Inflammatory macrophage treated with lipopolysaccharide for 4 hours (primary cell): ENCODE results near the gene AAMP.

Source experiments
- DNase-seq: peaks from one replicate; pipeline ENCODE4 v3.0.0-alpha.2; 2020

AAMP gene

DNA sequence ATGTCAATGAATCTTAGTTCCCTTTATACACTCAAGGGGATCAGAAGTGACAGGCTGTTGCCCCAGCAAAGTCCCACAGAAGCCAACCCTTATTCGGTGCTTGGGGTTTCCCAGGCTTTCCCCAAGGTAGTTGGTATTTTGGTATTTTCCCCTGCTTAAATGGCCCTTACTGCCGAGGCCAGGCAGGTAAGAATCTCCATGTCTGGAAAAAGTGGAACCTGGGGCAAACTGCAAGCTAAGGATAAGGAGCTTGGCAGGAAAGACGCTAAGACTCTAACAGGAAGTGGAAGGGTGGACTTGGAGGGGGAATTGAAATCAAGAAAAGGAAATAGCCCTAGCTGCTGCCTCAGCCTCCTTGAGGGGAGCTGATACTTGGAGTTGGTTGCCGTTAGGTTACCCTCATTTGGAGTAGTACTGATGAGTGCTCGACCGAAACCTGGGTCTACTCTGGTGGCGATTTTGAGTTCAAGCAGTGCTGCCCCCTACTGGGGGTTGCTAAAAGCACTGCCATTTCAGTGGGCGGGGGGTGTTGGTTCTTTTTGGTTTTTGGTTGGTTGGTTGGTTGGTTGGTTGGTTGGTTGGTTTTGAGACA lies 12.5 kb downstream of the AAMP start:
- peak; percentile 92 for DNase-seq

DNA sequence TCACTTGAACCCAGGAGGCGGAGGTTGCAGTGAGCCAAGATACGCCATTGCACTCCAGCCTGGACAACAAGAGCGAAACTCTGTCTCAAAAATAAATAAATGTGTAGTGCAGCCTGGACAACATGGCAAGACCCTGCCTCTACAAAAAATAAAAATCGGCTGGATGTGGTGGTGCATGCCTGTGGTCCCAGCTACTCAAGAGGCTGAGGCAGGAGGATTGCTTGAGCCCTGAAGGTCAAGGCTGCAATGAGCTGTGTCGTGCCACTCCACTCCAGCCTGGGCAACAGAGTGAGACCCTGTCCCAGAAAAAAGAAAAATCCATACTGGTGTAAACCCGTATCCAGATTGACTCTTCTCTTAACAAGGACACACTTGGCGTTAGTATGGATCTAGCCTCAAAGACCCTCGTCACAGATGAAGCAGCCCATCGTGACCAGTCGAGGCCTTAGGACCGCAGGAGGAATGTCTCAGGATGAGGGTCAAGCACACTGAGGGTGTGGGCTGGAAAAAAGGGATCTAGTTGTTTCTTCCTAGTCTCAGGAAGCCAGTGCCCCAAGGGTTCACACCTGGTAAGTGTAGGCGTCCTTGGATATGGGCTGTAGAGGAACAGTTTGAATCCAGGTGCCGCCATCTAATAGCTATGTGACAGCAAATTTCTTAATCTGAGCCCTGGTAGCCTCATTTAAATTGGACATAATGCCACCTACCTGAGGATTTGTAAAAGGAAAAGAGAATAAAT lies 13.2 kb downstream of the AAMP start:
- no peak for DNase-seq

DNA sequence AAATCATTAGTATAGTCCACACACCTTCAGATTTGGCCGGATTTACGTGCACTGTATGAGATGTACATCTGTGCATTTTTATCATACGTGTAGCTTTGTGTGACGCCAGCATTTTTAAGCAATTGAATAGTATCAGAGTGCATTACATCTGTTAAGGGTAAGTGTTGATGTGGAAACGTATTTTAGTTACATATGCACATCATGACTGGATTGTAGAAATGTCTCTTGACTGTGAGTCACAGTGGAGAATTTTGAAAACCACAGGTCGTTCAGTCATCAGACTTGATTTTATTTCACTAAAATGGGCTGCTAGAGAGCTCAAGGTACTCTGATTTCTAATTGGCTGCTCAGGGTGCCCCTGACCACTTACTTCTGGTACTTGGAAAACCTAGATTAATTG lies 14.5 kb downstream of the AAMP start:
- DNase-seq: peak; percentile 86

DNA sequence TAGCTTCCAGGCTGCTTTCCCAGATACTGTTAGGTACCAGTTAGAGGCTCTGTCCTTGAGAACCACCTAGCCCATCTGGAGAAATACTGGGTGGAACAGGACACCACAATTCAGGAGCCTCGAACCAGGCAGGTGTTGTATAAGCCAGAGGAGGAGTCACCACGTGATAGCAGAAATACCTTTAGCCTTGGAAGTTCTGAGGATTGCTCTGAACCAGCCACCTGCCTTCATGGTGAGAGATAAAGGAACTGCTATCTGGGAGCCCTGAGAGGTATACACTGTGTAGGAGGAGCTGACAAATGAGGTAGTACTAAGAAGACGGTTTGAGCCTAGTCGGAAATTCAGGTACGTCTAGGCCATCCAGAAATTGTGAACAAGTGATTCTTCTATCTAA lies 16.7 kb downstream of the AAMP start:
- no peak for DNase-seq

DNA sequence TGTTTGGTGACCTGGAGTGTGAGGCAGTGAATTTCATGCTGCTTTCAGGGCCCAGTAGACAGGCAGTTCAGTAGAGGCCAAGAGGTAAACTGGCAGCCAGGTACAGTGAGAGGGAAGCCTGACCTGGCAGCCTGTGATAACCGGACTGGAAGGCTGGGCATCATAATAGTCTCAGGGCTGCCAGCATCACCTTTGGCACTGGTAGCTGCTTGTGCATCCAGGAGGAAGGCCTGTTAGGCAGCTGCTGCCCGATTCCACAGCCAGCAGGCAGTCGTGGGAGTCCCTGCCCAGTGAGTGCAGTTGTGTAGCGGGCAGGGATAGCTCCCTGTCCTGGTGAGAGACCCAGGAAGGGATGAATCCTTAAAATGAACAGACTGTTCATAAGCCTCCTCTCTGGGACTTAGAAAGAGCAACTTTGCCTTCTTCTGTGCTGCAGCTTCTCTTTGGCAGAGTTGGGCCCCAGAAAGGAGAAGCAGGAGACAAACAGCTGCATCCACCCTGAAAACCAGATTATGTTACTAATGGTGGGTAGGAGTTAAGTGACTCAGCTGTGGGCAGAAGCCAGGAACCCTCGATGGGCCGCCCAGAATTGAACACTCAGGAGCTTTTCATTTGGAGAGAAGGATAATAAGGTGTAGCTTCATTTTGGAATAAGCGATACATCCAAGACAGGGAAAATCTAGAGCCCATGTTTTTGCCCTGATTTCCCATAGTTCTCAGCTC lies 17.3 kb downstream of the AAMP start:
- peak; percentile 68 for DNase-seq

DNA sequence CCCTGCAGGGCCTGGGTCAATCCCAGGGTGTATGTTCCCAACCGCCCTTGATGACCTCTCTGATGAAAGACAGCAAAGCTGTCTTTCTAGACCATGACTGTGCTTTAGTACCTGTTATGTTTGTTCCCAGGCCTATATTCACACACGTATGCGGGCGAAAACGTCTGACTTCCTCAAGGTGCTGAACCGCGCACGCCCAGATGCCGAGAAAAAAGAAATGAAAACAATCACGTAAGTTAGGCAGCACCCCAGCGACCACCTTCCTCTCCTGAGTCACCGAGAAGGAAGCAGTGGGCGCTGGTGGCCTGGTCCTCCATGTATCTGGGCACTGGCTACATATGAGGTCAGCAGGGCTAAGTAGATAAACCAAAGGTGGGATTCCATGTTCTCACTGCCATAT lies 20.2 kb downstream of the AAMP start:
- DNase-seq: no peak

DNA sequence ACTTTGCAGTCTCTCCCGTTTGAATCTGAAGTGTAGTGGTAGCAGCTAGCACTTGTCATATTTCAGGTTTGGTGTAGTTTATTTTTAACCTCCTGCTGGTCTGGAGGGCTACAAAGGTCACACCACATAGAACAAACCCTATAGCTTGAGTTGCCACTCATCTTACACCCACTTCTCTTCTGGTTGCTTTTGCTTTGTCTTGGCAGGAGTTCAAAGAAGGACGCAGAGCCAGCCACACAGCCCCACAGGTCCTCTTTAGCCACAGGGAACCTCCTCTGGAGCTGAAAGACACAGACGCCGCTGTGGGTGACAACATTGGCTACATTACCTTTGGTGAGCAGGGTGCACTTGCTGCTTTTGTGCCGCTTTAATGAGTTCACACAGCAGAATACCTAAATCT lies 24.7 kb downstream of the AAMP start:
- no peak for DNase-seq

DNA sequence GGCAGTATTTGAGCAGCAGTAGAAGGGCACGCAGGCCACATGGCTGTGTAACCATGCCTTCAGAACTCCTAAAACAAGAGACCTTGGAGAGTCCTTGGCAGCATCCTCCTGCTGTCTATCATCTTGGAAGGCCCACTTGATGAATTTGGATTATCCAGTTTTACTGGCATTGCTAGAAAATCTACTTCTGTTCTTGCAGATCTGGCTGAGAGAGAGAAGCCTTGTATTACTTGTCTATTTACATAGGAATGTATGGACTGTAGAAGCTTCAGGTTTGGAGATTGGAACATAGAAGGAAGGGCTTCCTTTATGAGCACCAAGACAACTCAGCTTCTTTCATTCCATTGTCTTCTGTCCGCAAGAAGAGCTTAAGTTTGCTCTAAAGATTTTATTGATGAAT lies 25.3 kb downstream of the AAMP start:
- DNase-seq: no peak

DNA sequence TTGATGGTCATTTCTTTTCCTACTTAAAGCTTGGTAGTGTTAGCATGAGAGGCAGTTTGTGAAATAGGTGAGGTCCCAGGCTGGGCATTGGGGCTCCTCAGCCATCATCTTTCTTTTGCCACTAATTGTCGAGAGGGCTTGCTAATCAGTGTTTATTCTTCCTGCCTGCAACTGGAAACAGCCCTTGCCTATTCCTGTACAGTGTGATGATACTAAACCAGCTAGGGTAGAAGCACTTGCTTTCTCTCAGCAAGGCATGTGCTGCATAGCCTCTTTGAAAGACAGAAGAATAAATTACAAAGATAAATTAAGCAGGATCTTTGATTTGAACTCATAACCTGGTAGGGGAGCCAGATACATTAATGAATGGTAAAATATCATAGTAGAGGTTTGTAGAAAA lies 25.7 kb downstream of the AAMP start:
- no peak for DNase-seq

DNA sequence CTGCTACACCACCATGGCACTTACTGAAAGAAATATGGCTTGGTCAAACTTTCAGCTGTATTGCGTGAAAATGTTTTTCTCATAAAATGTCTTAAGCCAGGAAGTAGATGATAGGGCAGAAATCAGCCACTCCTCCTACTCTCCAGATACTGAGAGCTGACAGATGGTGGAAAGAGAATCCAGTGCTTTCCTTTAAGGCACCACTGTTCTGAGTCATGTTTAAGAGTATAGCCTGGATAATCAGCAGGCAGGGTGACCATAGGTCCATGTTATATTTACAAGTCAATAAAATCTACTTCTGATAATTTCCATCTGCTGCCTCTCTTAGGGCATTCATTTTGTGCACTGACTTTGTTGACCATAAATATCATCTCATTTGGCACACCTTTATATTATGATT lies 31.1 kb downstream of the AAMP start:
- DNase-seq: peak; percentile 30

DNA sequence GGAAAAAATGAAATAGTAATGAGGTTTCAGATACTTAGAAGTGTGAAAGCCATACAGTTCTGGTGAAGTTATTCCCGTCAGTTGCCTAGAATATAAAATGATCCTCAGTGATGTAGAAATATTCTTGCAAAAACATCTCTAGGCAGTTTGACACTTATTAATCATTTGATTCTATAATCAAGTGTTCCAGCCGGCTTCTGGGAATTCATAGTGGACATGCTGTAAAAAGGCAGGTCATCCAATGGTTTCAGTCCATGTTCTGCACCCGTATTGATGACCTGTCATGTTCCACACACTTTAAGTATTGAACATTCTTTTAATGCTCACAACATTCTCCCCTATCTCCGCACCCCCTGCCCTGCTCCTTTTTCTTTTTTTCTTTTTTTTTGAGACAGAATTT lies 33.1 kb downstream of the AAMP start:
- DNase-seq: no peak

DNA sequence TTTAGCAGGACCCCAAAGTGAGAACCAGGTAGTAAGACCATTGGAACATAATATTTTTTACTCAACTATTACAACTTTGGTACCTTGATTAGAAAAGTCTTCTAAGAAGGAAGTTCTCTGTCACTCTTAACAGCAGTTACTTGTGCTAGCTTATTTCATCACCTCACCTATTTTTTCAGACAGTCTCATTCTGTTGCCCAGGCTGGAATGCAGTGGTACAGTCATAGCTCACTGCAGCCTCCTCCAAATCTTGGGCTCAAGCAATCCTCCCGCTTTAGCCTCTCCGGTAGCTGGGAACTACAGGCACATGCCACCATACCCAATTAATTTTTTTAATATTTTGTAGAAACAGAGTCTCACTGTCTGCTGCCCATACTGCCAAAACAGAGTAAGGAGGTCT lies 34.9 kb downstream of the AAMP start:
- DNase-seq: no peak

DNA sequence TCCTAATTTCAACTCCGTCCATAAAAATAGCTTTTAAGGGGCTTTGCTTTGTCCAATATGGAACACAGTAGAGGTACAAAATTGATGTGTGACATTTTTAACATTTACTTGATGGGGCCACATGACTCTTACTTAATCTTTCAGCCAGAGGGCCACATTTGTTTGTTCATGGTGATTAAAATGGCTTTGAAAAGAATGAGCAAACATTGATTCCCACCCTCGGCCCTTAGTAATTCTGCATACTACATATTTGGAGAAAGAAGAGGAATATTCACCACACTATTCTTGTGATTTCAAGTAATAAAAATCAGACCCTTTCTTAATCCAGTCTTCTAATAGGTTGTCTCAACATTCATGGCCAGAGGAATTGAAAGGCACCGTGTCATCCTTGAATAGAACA lies 35.4 kb downstream of the AAMP start:
- no peak for DNase-seq

DNA sequence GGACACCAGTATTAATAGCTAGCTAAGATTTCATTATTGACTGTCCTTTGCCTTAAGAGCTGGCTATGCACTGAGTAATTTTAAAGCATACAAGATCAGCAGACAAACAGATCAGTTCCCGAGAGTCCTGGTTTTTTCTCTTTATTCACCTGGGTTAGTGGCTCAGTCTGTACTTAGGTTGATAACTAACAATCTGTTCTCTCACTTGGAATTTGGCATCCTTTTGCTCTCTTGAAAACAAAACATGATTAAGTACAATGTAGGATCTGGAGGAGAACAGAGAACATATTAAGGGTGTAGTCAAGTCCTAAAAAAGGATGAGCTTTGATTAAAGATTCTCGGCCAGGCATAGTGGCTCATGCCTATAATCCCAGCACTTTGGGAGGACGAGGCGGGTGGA lies 36.4 kb downstream of the AAMP start:
- DNase-seq: no peak

DNA sequence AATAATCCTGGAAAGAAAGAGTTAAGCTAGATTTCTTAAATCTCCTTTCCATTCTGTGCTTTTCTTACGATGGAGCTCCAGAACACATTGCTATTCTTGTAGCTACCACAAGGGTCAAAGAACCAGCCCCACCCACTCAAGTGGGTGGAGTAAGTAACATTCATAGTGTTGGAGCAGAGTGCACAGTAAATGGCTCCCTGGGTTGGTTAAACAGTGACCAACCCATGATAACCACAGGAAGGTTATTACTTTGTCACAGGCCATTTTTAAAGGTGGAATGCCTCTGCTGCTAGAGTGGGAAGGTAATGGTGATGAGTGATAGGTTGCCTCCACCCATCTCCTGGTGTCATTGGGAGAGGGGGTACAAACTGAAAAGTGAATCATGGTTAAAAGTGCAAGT lies 39.1 kb downstream of the AAMP start:
- peak; percentile 62 for DNase-seq

DNA sequence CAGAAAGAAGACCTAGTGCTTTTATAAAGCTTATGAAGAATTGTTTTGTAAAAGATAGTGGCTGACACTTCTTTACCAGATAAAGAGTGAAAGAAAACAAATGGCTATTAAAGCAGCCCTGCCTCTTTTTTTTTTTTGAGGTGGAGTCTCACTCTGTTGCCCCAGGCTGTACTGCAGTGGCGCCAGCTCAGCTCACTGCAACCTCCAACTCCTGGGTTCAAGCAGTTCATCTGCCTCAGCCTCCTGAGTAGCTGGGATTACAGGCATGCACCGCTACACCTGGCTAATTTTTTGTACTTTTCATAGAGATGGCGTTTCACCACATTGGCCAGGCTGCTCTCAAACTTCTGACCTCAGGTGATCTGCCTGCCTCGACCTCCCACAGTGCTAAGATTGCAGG lies 40.1 kb downstream of the AAMP start:
- no peak for DNase-seq

DNA sequence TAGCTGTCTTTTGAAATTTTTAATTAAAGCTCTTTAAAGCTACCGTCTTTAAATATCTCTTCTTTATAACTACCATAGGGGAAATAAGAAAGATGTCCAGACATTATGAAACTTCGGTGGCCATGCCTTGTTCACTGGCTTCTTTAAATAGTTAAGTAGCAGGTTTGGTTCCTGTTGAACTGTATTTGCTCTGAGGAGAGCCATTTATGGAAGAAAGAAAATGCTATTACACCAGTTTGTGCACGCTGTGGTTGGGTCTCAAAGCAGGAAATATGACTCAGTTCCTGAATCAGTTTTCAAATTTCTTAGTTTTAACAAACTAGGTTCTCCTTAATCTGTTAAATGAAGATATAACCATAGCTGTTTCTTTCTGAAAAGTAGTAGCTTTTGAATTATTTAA lies 40.7 kb downstream of the AAMP start:
- DNase-seq: peak; percentile 93

DNA sequence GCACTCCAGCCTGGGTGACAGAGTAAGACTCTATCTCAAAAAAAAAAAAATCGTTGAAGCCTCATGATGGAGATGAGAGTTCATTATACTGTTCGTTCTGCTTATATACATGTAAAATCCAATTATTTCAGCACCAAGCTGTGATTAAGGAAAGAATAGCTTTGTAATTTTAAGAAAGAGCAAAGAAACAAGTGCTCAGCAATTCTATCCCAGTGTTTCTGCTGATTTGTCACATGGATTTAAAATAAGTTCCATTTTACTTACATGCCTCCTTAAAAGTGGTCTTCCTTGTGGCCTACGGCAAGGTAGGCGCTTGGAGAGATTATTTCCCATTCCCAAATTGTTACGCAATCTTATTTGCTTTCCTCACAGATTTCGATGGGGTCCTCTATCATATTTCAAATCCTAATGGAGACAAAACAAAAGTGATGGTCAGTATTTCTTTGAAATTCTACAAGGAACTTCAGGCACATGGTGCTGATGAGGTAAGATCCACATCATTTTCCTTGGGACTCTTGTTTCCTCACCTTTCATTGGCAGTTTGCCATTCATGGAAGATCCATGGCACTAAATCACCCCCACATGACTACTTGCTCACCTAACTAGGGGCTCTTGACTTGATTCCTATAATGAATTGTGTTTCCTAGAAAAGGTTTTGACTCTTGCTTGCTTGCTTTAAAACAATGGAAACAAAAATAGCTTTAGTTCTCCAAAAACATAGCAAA lies 41.4 kb downstream of the AAMP start:
- peak; percentile 64 for DNase-seq

DNA sequence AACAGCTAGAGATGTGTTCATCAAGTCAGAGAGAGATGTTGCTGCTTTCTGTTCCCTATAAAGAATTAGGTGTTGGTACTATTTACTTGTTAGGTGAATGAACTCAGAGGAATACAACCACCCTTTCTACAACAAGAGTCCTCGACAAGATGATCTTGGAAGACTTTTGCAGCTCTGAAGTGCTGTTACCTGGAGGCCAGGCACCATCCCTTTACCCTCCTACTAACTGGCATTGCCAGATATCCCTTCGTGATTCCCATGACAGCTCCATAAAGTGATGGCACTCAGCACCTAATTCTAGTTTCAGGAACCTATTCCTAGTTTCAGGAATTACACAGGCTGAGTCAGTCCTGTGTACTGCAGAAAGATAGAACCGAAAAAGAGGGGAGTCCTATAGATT lies 43.0 kb downstream of the AAMP start:
- no peak for DNase-seq

DNA sequence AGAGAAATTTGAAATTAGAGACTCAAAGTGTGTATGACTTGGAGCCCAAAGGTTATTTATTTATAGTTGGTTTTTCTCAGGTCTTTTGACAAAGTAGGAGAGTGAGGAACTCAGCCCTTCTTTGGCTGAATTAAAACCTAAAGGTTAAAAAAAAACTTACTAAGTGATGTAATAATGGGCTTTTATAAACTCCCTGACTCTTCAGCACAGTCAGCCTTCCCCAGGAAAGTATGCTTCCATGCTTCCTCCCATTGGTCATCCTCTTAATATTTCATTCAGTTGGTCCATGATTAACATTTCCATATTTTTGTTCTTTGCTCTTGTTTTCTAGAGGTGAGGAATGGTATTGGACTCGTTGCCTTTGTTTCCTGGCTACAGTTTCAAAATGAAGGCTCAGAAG lies 45.8 kb downstream of the AAMP start:
- DNase-seq: peak; percentile 68

DNA sequence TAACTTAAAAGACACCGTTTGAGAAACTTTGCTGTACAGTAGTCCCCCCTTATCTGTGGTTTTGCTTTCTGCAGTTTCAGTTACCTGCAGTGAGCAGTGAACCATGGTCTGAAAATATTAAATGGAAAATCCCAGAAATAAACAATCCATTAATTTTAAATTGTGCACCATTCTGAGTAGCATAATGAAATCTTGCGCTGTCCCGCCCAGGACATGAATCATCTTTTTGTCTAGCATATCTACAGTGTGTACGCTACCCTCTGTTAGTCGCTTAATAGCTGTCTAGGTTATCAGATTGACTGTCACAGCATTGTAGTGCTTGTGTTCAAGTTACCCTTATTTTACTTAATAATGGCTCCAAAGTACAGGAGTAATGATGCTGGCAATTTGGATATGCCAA lies 46.9 kb downstream of the AAMP start:
- DNase-seq: peak; percentile 58

DNA sequence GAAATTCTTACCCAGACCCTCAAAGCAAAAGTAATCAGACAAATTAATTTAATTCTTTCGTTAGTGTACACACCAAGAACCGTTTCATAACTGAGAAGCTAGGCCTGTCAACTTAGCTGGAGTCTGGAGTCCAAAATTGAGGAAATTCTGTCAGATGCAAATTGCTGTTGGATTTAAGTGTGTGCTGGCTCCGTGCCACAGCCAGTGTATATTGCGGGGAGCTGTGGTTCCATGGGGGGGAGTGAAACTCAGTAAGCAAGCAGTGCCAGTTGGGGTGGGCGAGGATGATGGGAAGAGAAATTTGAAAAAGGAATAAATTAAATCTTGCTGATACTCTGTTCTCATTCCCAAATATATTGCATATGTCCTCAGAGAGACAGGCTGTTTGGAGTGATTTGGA lies 48.9 kb downstream of the AAMP start:
- DNase-seq: peak; percentile 39

DNA sequence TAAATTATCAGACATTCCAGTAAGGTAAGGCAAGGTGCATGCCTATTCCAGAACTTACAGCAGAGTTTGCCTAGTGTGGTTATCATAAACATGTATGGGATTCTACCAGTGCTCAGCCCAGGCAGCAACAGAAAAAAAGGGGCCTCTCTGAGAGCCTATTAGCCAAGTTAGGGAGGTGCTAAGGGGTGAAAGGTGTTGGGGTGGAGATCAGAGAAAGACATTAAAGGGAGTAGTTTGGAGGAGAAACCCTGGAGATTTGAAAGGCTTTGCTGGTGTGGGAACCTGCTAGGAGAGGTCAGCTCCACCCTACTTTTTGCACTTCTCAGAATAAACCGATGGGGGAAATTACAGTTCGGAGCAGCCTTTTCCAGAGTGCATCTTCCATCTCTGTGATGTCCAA lies 50.0 kb downstream of the AAMP start:
- no peak for DNase-seq
